Measurements from ENCODE around the gene ZNF621. TPM values are rescaled to one million over a fixed set of nuclear protein-coding genes. Genes with fewer than 3 reads are reported as not detected.

Gene ZNF621
- total and polyA plus RNA-seq, 9 of the 15 experiments (the other 6 are each of a cell fraction or from before 2014, with no cell fraction given) = 4.7 to 28.9 (median 20.6) TPM

DNA sequence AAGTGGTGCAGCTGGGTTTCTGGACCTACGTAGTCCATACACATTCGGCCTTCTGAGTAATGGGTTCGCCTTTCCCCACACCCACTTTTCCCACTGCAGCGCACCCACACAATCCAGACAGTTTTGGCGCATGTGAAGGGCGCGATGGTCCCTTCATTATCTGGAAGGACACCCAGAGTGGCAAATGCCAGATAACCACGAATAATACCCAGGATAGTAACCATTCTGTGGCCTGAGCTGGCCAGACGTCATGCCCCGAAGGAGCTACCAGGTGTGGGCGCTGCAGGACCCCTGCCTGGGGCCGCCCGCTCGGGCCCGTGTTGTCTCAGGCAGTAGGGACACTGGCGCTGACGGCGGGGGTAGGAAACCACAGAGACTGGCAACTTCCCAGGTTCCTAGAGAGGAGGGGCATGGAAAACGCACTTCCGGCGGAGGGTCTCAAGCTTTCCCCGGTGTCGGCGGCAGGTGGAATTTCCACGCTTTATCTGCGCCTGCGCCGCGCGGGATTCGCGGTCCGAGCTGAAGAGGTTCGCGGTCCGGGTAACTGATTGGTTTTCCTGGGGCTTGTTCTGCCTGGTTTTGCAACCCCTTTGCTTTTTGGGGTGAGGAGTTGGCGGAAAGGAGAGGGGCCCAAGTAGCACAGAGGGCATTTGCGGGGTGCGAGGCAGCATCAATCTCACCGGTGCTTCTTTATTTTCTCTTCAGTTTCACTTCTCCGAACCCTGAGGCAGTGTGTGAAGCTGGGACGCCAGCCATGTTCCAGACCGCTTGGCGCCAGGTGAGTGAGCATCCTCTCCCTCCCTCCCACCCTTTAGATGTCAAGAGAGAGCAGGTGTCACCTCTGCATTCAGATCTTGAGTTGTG lies 18.9 kb upstream of the ZNF621 start, which contains the start of gene ZNF620 (continued):
- TF ChIP-seq, protein P1, sequence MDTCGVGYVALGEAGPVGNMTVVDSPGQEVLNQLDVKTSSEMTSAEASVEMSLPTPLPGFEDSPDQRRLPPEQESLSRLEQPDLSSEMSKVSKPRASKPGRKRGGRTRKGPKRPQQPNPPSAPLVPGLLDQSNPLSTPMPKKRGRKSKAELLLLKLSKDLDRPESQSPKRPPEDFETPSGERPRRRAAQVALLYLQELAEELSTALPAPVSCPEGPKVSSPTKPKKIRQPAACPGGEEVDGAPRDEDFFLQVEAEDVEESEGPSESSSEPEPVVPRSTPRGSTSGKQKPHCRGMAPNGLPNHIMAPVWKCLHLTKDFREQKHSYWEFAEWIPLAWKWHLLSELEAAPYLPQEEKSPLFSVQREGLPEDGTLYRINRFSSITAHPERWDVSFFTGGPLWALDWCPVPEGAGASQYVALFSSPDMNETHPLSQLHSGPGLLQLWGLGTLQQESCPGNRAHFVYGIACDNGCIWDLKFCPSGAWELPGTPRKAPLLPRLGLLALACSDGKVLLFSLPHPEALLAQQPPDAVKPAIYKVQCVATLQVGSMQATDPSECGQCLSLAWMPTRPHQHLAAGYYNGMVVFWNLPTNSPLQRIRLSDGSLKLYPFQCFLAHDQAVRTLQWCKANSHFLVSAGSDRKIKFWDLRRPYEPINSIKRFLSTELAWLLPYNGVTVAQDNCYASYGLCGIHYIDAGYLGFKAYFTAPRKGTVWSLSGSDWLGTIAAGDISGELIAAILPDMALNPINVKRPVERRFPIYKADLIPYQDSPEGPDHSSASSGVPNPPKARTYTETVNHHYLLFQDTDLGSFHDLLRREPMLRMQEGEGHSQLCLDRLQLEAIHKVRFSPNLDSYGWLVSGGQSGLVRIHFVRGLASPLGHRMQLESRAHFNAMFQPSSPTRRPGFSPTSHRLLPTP (IDR thresholded peaks at IDR 0.05; ENCODE audit: borderline replicate concordance, extremely low read depth, insufficient read length) = no peak
- TF ChIP-seq, protein P2, sequence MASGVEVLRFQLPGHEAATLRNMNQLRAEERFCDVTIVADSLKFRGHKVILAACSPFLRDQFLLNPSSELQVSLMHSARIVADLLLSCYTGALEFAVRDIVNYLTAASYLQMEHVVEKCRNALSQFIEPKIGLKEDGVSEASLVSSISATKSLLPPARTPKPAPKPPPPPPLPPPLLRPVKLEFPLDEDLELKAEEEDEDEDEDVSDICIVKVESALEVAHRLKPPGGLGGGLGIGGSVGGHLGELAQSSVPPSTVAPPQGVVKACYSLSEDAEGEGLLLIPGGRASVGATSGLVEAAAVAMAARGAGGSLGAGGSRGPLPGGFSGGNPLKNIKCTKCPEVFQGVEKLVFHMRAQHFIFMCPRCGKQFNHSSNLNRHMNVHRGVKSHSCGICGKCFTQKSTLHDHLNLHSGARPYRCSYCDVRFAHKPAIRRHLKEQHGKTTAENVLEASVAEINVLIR (CRISPR knock-in tag; IDR thresholded peaks at IDR 0.05) = 0 out of 2 replicates have a peak, but pooled peaks have one; percentile 21
- TF ChIP-seq, protein P3, sequence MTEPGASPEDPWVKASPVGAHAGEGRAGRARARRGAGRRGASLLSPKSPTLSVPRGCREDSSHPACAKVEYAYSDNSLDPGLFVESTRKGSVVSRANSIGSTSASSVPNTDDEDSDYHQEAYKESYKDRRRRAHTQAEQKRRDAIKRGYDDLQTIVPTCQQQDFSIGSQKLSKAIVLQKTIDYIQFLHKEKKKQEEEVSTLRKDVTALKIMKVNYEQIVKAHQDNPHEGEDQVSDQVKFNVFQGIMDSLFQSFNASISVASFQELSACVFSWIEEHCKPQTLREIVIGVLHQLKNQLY (CRISPR knock-in tag; conservative IDR thresholded peaks at IDR 0.05) = no peak
- peak in 1 of 2 experiments; percentile 49; a peak in 1 of 4 replicates for TF ChIP-seq SRF (CRISPR knock-in tag; IDR thresholded peaks at IDR 0.05)
- no peak for TF ChIP-seq NFXL1 (CRISPR knock-in tag; IDR thresholded peaks at IDR 0.05)
- TF ChIP-seq DNMT1 (IDR thresholded peaks at IDR 0.05) = no peak
- no peak for TF ChIP-seq TAF15 (IDR thresholded peaks at IDR 0.05; ENCODE audit: low read depth, low read length)
- TF ChIP-seq, protein P4, sequence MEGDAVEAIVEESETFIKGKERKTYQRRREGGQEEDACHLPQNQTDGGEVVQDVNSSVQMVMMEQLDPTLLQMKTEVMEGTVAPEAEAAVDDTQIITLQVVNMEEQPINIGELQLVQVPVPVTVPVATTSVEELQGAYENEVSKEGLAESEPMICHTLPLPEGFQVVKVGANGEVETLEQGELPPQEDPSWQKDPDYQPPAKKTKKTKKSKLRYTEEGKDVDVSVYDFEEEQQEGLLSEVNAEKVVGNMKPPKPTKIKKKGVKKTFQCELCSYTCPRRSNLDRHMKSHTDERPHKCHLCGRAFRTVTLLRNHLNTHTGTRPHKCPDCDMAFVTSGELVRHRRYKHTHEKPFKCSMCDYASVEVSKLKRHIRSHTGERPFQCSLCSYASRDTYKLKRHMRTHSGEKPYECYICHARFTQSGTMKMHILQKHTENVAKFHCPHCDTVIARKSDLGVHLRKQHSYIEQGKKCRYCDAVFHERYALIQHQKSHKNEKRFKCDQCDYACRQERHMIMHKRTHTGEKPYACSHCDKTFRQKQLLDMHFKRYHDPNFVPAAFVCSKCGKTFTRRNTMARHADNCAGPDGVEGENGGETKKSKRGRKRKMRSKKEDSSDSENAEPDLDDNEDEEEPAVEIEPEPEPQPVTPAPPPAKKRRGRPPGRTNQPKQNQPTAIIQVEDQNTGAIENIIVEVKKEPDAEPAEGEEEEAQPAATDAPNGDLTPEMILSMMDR (IDR thresholded peaks at IDR 0.05 in 2 of 3, conservative IDR thresholded peaks at IDR 0.05 in 1 of 3; ENCODE audit: insufficient read depth in 2 of 3, low read depth in 1 of 3, low read length in 3 of 3) = peak; percentile 63 to 72 (median 64)
- TF ChIP-seq ZNF3 (CRISPR knock-in tag; IDR thresholded peaks at IDR 0.05) = no peak
- no peak for TF ChIP-seq PCBP1 (IDR thresholded peaks at IDR 0.05; ENCODE audit: low read depth, low read length, poor library complexity, severe bottlenecking)
- TF ChIP-seq, protein P5, sequence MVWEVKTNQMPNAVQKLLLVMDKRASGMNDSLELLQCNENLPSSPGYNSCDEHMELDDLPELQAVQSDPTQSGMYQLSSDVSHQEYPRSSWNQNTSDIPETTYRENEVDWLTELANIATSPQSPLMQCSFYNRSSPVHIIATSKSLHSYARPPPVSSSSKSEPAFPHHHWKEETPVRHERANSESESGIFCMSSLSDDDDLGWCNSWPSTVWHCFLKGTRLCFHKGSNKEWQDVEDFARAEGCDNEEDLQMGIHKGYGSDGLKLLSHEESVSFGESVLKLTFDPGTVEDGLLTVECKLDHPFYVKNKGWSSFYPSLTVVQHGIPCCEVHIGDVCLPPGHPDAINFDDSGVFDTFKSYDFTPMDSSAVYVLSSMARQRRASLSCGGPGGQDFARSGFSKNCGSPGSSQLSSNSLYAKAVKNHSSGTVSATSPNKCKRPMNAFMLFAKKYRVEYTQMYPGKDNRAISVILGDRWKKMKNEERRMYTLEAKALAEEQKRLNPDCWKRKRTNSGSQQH (CRISPR knock-in tag; IDR thresholded peaks at IDR 0.05) = no peak
- TF ChIP-seq ZNF133 (CRISPR knock-in tag; IDR thresholded peaks at IDR 0.05) = no peak
- TF ChIP-seq, protein P6, sequence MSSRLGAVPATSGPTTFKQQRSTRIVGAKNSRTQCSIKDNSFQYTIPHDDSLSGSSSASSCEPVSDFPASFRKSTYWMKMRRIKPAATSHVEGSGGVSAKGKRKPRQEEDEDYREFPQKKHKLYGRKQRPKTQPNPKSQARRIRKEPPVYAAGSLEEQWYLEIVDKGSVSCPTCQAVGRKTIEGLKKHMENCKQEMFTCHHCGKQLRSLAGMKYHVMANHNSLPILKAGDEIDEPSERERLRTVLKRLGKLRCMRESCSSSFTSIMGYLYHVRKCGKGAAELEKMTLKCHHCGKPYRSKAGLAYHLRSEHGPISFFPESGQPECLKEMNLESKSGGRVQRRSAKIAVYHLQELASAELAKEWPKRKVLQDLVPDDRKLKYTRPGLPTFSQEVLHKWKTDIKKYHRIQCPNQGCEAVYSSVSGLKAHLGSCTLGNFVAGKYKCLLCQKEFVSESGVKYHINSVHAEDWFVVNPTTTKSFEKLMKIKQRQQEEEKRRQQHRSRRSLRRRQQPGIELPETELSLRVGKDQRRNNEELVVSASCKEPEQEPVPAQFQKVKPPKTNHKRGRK (tag; IDR thresholded peaks at IDR 0.05) = no peak
- TF ChIP-seq DMBX1 (CRISPR knock-in tag; IDR thresholded peaks at IDR 0.05; ENCODE audit: borderline replicate concordance) = no peak
- TF ChIP-seq SREBF1 (IDR thresholded peaks at IDR 0.05; ENCODE audit: borderline replicate concordance, low read depth, low read length) = no peak
- no peak for TF ChIP-seq SETDB1 (IDR thresholded peaks at IDR 0.05; ENCODE audit: low read length)
